Adrenal gland (tissue), 12 donors: ENCODE results near the gene RGL1. TPM values are rescaled to one million over a fixed set of nuclear protein-coding genes. Genes with fewer than 3 reads are reported as not detected.
A peak's percentile ranks its signal among the peaks of the same experiment; 100 is the strongest.

Experiments
- DNase-seq, 7 donors: peaks; one replicate each; pipeline ENCODE4 v3.0.0-alpha.2; 2019 to 2020
- H3K27ac ChIP-seq, 5 donors: fragments of 200-600 bp; sonication (generic) in 4 of 5; 1 replicate in 3 of 5; 2 replicates in 2 of 5; pipeline versions ENCODE4 v1.5.1 to v1.8.0; 2016 to 2020; ENCODE audit warnings: mild to moderate bottlenecking in 1 of 5
- H3K27me3 ChIP-seq: fragments of 200-600 bp; 2 replicates; pipeline ENCODE4 v1.8.0; 2021
- H3K36me3 ChIP-seq, 2 donors: fragments of 200-600 bp; replicated peaks in 1 of 2; 1 replicate in 1 of 2; 2 replicates in 1 of 2; pipeline versions ENCODE4 v1.5.1 to v1.8.0; 2018 to 2022
- H3K4me1 ChIP-seq, 2 donors: fragments of 200-600 bp; replicated peaks in 1 of 2; 1 replicate in 1 of 2; 2 replicates in 1 of 2; pipeline versions ENCODE4 v1.5.1 to v1.8.0; 2018 to 2021
- H3K4me3 ChIP-seq, 4 donors: fragments of 200-600 bp; sonication (generic) in 3 of 4; one replicate each; pipeline ENCODE4 v1.5.1; 2016 to 2018
- H3K9me3 ChIP-seq, 3 donors: fragments of 200-600 bp; sonication (generic) in 1 of 3; replicated peaks in 1 of 3; 1 replicate in 2 of 3; 2 replicates in 1 of 3; pipeline versions ENCODE4 v1.5.1 to v1.8.0; 2016 to 2021
- CTCF ChIP-seq, 6 experiments: fragments of 450-650 bp in 4 of 6; fragments of 200-600 bp in 2 of 6; sonication (generic) in 1 of 6; IDR thresholded peaks; 1 replicate in 5 of 6; 2 replicates in 1 of 6; pipeline versions ENCODE4 v1.5.1 to v1.8.0; 2016 to 2021; ENCODE audit warnings: antibody characterized with exemption in 6 of 6, mild to moderate bottlenecking in 2 of 6, moderate library complexity in 1 of 6
- POLR2A ChIP-seq, 2 donors: fragments of 450-650 bp; IDR thresholded peaks; one replicate each; pipeline ENCODE4 v1.6.1; 2017; ENCODE audit warnings: antibody characterized with exemption in 2 of 2, mild to moderate bottlenecking in 2 of 2, moderate library complexity in 1 of 2
- WGBS, 4 donors: extraction: QIAGEN DNeasy Blood & Tissue Kit in 2 of 4; methylation state at CpG; one replicate each; pipeline versions ENCODE4 v1.1.5 to v1.1.7; 2013 to 2017; 5-methylcytosine and 5-hydroxymethylcytosine counted together
- intact Hi-C, 2 donors: fragments of 100-400 bp; cut with DNase I; formaldehyde crosslinking; loops; one replicate each; pipeline versions ENCODE4 v1.14.1 to v1.15.0; 2022 to 2023
- polyA plus RNA-seq, 3 donors: library from polyadenylated mRNA; stranded (reverse); fragments of 200-250 nt in 2 of 3; fragments of 350-450 nt in 1 of 3; fragmentation: Illumina TruSeq in 1 of 3; extraction: RNeasy Lipid Tissue Mini Kit (QIAGEN cat#74804) in 1 of 3; gene quantifications; one replicate each; pipeline ENCODE4 v1.2.3, GENCODE V29; 2013 to 2014
- total RNA-seq, 9 donors: library from RNA; depleted of rRNA in 4 of 9; stranded (reverse); fragments of >200 nt in 4 of 9; fragments of 120-200 nt in 1 of 9; fragmentation: NEBNext Ultra II Directional in 1 of 9; extraction: Animal tissue kit (Norgen Biotek cat#: 25700) in 1 of 9; gene quantifications; one replicate each; pipeline versions ENCODE4 v1.1.0 to v1.2.4, GENCODE V29; 2013 to 2023
- donor health status: healthy with polysubstance abuse.
- donor health status: Bipolar disorder and iron deficiency.
- donor health status: DM: yes; HTN: yes; CAD: no.
- donor health status: DM: no; HTN: no; CAD: no.
- donor health status: DM: no; HTN: no; CAD: no.
- donor health status: DM: yes; HTN: yes; CAD: no.

RGL1 gene
- total and polyA plus RNA-seq, 12 donors: 15.5 to 76.9 (median 34.9) TPM

- DNase-seq: no peak
- Histone ChIP-seq H3K9me3 (no peaks in the 10 kb centered on the region), H3K27ac (peak overlapping the region in 2 of 5 donors; percentile 14 to 28), H3K36me3 (peaks cover 0 to 71% of the 10 kb centered on the region in 2 donors), H3K4me3 (no peak overlapping the region), H3K4me1 (peaks cover 10 to 18% of the 10 kb centered on the region in 2 donors), H3K27me3 (no peaks in the 10 kb centered on the region)
- 69 to 91% (median 81%) methylated on average over 4 of the region's 4 CpGs for WGBS, 4 donors
- TF ChIP-seq CTCF (IDR thresholded peaks at IDR 0.05) (no peak), POLR2A (IDR thresholded peaks at IDR 0.05) (no peak)
- intact Hi-C loops: no loop called here
Observed at GRCh38 chr1:183910845-183911244, 105.9 kb downstream of the RGL1 start.

GRCh38 chr1:183911285-183911684 lies 106.4 kb downstream of the RGL1 start:
- H3K4me1 ChIP-seq: peaks cover 10 to 22% of the 10 kb centered on the region in 2 donors
- WGBS, 4 donors: 67 to 82% (median 77%) methylated on average over 2 of the region's 2 CpGs
- H3K27me3 ChIP-seq: no peaks in the 10 kb centered on the region
- DNase-seq: peak in 1 of 7 donors; percentile 38
- intact Hi-C loops: no loop called here
- TF ChIP-seq POLR2A (IDR thresholded peaks at IDR 0.05) (no peak), CTCF (IDR thresholded peaks at IDR 0.05) (no peak)
- peaks cover 0 to 67% of the 10 kb centered on the region in 2 donors for H3K36me3 ChIP-seq
- no peak overlapping the region for H3K4me3 ChIP-seq
- H3K27ac ChIP-seq: peak overlapping the region in 2 of 5 donors; percentile 14 to 28
- no peaks in the 10 kb centered on the region for H3K9me3 ChIP-seq

GRCh38 chr1:183912265-183912886 lies 107.5 kb downstream of the RGL1 start:
- Histone ChIP-seq H3K4me1 (peaks cover 10 to 23% of the 10 kb centered on the region in 2 donors), H3K4me3 (no peak overlapping the region), H3K36me3 (peaks cover 0 to 67% of the 10 kb centered on the region in 2 donors), H3K27me3 (no peaks in the 10 kb centered on the region), H3K27ac (peak overlapping the region in 1 of 5 donors; percentile 47), H3K9me3 (no peaks in the 10 kb centered on the region)
- DNase-seq: no peak
- intact Hi-C loops: no loop called here
- TF ChIP-seq CTCF (IDR thresholded peaks at IDR 0.05) (no peak), POLR2A (IDR thresholded peaks at IDR 0.05) (no peak)
- WGBS, 4 donors: 93 to 97% (median 95%) methylated on average over 5 of the region's 5 CpGs

- DNase-seq: no peak
- WGBS, 4 donors: 90 to 96% (median 94%) methylated on average over 3 of the region's 3 CpGs
Observed at GRCh38 chr1:183913567-183913993, 108.7 kb downstream of the RGL1 start.

More at GRCh38 chr1:183913567-183913993, 108.7 kb downstream of the RGL1 start:
- Histone ChIP-seq H3K36me3 (peaks cover 0 to 67% of the 10 kb centered on the region in 2 donors), H3K4me1 (peaks cover 10 to 23% of the 10 kb centered on the region in 2 donors), H3K27ac (peak overlapping the region in 1 of 5 donors; percentile 7), H3K27me3 (no peaks in the 10 kb centered on the region), H3K4me3 (no peak overlapping the region), H3K9me3 (no peaks in the 10 kb centered on the region)
- intact Hi-C loops: no loop called here
- TF ChIP-seq CTCF (IDR thresholded peaks at IDR 0.05) (no peak), POLR2A (IDR thresholded peaks at IDR 0.05) (no peak)
